ENCODE measurements around the gene AQP4. TPM values are rescaled to one million over a fixed set of nuclear protein-coding genes. Genes with fewer than 3 reads are reported as not detected.

Gene AQP4
- total and polyA plus RNA-seq, 10 of the 15 experiments (the other 5 are each of a cell fraction or from before 2014, with no cell fraction given), result 0.10 to 0.18 TPM; not detected in 8

DNA sequence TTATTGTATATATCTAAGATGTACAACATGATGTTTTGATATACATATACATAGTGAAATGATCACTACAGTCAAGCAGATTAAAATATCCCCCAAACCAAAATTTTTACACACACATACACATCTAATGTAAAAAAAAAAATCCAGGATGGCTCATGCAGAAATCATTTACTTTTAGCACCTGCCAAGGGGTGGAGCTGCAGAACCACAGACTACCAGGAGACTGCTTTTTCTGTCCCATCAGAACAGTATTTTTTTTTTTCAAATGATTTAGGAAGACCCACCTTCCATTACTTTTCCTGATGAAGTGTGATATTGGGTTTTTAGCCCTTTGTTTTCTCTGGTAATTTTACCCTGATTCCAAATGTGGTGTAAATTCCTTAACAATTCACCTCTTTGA lies 61.9 kb downstream of the AQP4 start (continued):
- TF ChIP-seq, protein P1, sequence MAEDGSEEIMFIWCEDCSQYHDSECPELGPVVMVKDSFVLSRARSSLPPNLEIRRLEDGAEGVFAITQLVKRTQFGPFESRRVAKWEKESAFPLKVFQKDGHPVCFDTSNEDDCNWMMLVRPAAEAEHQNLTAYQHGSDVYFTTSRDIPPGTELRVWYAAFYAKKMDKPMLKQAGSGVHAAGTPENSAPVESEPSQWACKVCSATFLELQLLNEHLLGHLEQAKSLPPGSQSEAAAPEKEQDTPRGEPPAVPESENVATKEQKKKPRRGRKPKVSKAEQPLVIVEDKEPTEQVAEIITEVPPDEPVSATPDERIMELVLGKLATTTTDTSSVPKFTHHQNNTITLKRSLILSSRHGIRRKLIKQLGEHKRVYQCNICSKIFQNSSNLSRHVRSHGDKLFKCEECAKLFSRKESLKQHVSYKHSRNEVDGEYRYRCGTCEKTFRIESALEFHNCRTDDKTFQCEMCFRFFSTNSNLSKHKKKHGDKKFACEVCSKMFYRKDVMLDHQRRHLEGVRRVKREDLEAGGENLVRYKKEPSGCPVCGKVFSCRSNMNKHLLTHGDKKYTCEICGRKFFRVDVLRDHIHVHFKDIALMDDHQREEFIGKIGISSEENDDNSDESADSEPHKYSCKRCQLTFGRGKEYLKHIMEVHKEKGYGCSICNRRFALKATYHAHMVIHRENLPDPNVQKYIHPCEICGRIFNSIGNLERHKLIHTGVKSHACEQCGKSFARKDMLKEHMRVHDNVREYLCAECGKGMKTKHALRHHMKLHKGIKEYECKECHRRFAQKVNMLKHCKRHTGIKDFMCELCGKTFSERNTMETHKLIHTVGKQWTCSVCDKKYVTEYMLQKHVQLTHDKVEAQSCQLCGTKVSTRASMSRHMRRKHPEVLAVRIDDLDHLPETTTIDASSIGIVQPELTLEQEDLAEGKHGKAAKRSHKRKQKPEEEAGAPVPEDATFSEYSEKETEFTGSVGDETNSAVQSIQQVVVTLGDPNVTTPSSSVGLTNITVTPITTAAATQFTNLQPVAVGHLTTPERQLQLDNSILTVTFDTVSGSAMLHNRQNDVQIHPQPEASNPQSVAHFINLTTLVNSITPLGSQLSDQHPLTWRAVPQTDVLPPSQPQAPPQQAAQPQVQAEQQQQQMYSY (CRISPR knock-in tag; IDR thresholded peaks at IDR 0.05), result no peak
- TF ChIP-seq USF2 (IDR thresholded peaks at IDR 0.05; ENCODE audit: borderline replicate concordance, low read depth, low read length) (no peak), BHLHE40 (IDR thresholded peaks at IDR 0.05; ENCODE audit: borderline replicate concordance in 1 of 2, low read depth in 2 of 2, low read length in 1 of 2) (no peak), CUX1 (IDR thresholded peaks at IDR 0.05; ENCODE audit: insufficient replicate concordance, low read depth, low read length) (no peak), PAX5 (IDR thresholded peaks at IDR 0.05; ENCODE audit: borderline replicate concordance, low read depth, low read length) (no peak), ZNF274 (IDR thresholded peaks at IDR 0.05; ENCODE audit: insufficient read depth, insufficient read length) (no peak), SP1 (IDR thresholded peaks at IDR 0.05; ENCODE audit: low read depth, low read length) (no peak), CBX5 (IDR thresholded peaks at IDR 0.05; ENCODE audit: low read depth) (no peak), POU2F2 (IDR thresholded peaks at IDR 0.05; ENCODE audit: borderline replicate concordance, low read depth, low read length) (no peak), RAD21 (IDR thresholded peaks at IDR 0.05; ENCODE audit: insufficient read depth, low read depth, low read length) (peak; percentile 27; the same call in 1 of the 2 replicates), EGR1 (IDR thresholded peaks at IDR 0.05; ENCODE audit: borderline replicate concordance in 1 of 2, low read depth in 2 of 2, low read length in 2 of 2) (no peak)
- TF ChIP-seq, protein P2, sequence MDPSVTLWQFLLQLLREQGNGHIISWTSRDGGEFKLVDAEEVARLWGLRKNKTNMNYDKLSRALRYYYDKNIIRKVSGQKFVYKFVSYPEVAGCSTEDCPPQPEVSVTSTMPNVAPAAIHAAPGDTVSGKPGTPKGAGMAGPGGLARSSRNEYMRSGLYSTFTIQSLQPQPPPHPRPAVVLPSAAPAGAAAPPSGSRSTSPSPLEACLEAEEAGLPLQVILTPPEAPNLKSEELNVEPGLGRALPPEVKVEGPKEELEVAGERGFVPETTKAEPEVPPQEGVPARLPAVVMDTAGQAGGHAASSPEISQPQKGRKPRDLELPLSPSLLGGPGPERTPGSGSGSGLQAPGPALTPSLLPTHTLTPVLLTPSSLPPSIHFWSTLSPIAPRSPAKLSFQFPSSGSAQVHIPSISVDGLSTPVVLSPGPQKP (IDR thresholded peaks at IDR 0.05; ENCODE audit: low read depth, low read length), result no peak
- TF ChIP-seq, protein P3, sequence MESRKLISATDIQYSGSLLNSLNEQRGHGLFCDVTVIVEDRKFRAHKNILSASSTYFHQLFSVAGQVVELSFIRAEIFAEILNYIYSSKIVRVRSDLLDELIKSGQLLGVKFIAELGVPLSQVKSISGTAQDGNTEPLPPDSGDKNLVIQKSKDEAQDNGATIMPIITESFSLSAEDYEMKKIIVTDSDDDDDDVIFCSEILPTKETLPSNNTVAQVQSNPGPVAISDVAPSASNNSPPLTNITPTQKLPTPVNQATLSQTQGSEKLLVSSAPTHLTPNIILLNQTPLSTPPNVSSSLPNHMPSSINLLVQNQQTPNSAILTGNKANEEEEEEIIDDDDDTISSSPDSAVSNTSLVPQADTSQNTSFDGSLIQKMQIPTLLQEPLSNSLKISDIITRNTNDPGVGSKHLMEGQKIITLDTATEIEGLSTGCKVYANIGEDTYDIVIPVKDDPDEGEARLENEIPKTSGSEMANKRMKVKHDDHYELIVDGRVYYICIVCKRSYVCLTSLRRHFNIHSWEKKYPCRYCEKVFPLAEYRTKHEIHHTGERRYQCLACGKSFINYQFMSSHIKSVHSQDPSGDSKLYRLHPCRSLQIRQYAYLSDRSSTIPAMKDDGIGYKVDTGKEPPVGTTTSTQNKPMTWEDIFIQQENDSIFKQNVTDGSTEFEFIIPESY (IDR thresholded peaks at IDR 0.05), result no peak

All from GM12878 (cell line).